Fibroblast of skin of left quadriceps (primary cell): ENCODE data around the gene CXCR2.
"Not testable (repeated sequence)": the region's sequence is repeated elsewhere in the genome, so short reads cannot be mapped to it uniquely, and the experiment has no call there.

Experiments
- DNase-seq, 2 experiments: peaks; one replicate each; pipeline ENCODE4 v3.0.0-alpha.2; 2013; ENCODE audit warnings: low read depth in 2 of 2

CXCR2 gene

GRCh38 chr2:218130377-218130776, 4.5 kb downstream of the CXCR2 start:
- DNase-seq = no peak

DNA sequence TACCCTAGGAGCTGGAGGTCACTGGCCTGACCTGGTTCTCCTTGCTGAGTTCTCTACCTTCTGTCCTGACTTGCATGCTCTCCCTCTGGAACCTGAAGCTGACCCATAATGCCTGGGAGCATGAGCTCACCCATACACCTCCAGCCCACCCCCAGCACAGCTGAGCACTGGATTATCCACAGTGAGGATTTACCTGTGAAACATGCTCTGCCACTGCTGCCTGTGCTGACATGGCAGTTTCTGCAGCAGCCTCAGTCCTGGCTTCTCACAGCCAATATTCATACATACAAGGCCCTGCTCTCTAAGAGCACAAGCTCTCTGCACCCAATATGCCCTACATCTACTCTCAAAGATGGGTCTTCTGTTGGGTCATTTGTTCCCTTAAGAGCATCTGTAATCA, 5.0 kb downstream of the CXCR2 start:
- DNase-seq = no peak

DNA sequence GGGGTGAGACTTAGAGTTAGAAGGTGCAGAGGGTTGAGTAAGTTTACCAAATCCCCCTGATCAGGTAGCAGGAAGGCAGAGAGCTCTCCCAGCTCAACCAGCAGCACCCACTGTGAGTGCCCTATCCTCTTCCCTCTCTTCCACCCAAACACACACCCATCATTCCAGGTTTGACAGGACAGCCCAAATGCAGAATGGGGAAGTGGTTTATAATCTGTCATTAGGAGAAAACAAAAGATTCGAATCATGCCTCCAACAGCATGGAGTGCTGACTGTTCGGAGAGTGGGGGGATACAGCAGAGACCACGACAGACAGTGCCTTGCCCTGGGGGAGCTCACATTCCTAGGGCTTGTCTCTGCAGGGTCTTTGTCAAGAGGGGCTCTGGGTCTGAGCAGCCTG, 11.7 kb downstream of the CXCR2 start:
- DNase-seq = no peak

DNA sequence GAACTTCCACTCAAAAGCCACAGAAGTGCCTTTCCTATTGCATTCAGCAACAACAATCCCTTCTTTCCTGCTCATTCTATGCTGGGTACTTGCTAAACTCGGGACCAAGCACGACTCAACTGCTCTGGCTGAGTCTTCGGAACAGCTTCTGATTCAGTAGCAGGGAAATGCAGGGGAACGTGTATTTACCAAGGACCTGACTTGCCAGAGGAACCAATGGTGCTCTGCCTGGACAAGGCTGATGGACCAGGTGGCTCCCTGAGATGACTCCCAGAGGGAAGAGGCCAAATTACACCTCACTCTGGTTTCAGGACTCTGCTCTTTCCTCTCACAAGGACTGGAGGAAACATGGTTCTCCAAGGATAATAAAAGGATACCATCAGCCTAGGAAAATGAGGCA, 12.2 kb downstream of the CXCR2 start:
- no peak for DNase-seq

DNA sequence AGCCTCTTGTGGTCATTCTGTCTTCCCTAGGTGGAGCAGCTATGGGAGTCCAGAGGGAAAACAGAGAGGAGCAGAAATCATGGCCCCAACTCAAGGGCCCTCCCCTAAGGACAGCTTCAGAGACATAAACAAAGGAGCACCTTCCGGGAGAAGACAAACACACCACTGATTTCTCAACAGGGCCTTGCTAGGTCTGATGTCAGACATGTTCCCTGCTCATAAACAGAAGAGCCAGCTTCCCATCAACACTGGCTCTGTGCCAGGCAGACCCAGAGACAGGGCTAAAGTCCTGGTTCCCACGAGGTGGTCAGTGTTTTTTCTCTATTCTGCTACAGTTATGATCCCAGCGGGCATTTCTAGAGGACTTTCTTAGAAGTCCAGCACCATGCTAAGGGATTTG, 19.3 kb downstream of the CXCR2 start:
- no peak for DNase-seq

DNA sequence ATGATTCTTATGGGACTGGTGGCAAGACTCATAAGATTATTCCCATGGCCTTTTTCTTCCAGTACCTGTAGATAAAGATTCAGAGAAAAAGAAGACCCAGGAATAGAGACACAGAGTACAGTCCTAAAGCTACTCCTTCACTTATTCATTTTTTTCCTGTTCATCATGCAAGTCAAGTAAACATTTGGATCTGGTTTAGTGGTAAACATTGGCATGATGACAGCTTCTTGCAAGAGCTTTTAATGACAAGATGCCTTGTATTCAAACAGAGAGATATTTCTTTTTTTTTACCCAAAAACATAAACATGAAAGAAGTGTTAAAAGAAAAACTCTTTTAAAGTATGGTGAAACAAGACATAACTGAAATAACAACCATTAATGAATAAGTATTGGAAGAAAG, 20.2 kb downstream of the CXCR2 start:
- no peak for DNase-seq

- no peak for DNase-seq
Observed at GRCh38 chr2:218149098-218149497, 23.3 kb downstream of the CXCR2 start.

DNA sequence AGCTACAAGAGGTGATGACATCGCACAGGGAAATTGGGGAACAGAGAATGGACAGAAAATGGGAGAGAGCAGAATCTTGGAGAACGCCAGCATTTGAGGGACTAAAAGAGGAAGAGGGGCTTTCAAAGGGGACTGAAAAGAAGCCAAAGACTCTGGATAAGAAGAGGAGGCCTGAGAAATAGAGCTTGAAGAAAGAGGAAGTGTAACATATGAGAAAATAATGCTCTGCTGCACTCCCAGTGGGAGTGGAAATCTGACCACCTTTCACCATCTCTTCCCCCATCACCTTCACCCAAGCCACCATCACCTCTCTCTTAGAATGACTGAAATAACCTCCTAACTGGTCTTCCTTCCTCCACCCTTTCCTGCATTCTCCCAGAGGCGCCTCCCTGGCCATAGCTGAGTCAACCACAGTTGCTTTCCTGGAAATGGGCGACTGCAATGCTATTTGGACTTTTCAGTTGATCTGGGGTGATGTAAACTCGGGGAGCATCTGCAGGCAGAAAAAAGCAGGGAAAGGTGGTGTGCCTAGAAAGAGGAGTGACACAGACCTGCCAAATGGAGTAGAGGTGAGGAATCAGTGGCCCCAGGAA, 24.1 kb downstream of the CXCR2 start:
- DNase-seq = no peak

- DNase-seq = no peak
Observed at GRCh38 chr2:218152172-218152571, 26.3 kb downstream of the CXCR2 start.

GRCh38 chr2:218152777-218153176, 26.9 kb downstream of the CXCR2 start:
- DNase-seq = no peak

DNA sequence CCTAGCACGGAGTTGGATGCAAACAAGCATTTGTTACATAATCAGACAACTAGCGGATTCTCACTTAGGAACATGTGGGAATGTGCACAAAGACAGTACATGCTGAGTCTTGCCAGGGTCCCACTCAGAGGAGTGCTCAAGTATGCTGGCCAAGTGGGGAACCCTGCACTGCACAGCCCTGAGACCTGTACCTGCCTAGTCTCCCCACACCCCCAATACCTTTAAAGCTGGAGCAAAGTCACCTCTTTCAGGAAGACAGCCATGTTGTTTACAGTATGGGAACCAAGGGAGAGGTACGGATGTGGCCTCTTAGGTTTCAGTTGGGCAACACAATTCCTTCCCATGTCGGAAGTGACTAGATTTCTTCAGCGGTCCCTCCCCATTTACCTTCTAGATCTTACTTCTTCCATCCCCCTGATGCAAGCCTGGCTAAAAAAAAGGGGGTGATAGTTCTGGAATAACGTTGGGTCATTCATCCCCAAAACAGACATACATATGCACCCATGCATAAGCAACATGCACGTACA, 30.2 kb downstream of the CXCR2 start:
- DNase-seq = no peak

DNA sequence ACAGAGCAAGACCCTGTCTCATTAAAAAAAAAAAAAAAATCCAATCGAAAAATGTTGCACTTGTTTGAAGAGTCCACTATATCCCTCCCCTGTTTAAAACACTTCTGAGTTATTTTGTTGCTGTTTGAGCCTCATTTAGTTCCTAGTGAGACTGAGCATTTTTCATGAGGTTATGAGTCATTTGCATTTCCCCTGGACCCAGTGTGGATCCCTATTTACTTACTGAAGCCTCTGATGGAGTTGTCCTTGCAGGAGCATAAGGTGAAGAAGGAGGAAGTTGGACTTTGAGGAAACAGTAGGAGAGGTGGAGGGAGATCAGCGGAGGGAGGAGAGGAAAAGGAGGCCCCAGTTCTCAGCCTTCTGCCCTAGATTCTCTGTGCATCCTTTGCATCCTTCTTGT, 35.8 kb downstream of the CXCR2 start:
- no peak for DNase-seq

- DNase-seq = no peak
Observed at GRCh38 chr2:218162814-218163213, 37.0 kb downstream of the CXCR2 start.

DNA sequence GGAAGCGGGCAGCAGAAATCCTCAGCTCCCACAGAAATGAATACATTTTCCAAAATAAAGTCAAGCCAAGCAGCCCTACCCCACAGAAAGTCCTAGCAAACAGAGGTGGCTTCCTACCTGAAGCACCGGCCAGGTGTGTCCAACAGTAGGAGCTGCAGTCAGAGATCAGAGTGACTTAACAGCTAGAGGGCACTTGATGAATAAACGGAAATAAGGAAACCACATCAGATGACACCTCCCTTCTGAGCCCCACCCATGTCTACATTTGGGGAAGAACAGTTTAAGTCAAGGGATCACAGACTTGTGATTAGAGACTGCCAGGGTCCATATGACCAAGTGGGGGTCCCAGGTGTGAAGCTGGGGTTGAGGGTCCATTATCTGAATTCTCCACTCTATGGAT, 41.0 kb downstream of the CXCR2 start, which contains the start of gene CXCR1:
Gene CXCR1, minus strand, starts transcription at position 172 of the 400 bp plus-strand sequence. CDS start 1,751 bp downstream, outside the sequence.
- DNase-seq = no peak

DNA sequence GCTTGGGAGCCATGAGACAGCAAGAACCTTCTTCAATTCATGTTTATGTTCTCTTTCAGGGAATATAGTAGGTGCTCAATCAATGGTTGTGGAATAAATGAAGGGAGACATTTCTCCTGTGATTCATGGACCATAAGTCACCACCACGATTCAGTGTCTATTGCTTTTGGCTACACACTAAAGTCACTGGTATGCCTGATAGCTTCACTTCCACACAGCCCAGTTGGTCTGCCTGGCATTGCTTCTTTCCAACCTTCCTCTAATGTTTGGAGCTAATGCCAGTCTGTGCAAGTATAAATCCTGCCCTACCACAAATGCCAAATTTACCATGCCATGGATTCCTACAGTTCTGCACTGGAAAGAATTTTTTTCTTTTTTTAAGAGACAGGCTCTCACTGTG, 42.2 kb downstream of the CXCR2 start:
- no peak for DNase-seq

DNA sequence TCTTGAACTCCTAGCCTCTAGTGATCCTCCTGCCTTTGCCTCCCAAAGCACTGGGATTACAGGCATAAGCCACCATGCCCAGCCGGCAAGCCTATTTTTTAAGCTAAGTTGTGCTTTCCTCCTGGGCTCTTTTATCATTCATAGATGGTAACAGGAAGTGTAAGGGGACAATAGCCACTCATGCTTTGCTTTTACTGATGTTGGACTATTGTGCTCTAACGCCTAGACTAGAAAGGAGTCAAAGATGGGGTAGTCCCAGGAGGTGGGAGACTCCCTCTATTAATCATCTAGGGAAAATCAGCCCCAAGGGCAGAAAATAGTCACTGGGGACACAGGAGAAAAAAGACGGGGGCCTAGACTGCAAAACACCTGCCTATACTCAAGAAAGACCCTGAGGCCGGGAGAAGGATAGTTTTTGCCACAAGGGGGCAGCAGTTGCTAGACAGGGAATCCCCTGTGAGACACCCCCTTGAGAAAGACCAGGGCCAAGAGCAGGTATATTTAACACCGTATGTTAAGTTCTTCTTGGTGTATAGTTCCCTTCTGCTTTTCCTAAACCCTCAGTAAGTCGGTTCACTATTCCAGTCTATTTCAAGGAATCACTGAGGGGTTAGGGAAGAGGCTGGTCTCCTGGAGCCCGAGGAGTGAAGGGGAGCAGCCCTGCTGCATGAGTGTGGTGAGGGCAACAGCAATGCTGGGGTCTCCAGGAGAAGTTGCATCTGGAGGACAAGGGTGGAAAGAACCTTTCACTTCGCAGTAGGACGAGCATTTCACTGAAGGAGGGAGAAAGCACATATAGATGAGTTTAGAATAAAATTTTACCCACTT, 43.0 kb downstream of the CXCR2 start:
- DNase-seq = peak; percentile 2 to 4

GRCh38 chr2:218169757-218170546, 44.1 kb downstream of the CXCR2 start:
- no peak for DNase-seq

DNA sequence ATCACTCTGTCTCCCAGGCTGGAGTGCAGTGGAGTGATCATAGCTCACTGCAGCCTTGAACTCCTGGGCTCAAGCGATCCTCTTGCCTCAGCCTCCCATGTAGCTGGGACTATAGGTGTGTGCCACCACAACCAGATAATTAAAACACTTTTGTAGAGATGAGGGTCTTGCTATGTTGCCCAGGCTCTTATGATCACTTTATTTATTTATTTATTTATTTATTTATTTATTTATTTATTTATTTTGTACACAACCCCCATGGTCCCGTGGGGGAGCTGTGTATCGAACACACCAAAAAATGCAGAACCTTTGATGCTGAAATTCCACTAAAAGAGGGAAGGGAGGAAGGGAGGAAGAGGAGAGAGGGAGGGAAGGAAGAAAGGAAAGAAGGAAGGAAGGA, 45.9 kb downstream of the CXCR2 start:
- DNase-seq = not testable (repeated sequence)

DNA sequence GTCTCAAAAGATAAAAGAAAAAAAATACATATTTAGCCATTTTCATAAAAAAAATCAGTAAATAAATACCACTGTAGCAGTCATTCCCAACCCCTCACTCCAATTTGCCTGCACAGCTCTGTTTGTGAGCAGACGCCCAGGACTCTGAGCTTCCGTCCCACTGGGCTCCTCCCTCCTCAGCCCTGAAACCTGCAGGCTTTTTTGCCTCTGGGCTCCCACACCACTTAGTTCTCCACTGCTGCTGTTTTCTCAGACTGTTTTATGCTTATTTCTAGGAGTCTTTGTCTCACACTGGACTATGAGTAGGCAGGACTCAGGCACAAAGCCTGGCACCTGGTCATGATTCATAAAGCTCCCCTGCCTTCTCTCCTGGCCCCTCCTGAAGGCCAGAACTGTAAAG, 47.0 kb downstream of the CXCR2 start:
- DNase-seq = no peak

DNA sequence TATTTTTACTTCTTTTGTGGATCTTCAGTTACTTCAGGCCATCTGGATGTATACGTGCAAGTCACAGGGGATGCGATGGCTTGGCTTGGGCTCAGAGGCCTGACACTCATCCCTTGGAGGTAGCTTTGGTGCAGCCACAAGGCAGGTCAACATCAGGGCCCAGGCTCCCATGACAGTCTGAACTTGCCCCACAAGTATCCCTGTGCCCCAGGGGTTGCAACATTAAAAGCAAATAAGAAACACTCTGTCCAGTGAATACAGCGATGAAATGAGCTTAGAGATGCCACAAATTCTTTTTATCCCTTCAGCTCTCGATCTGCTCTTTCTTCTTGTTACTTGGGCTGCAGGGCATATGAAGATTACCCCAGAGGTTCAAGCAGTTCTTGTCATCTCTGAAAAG, 54.0 kb downstream of the CXCR2 start:
- DNase-seq = no peak

- DNase-seq = no peak
Observed at GRCh38 chr2:218180467-218181114, 54.8 kb downstream of the CXCR2 start.

DNA sequence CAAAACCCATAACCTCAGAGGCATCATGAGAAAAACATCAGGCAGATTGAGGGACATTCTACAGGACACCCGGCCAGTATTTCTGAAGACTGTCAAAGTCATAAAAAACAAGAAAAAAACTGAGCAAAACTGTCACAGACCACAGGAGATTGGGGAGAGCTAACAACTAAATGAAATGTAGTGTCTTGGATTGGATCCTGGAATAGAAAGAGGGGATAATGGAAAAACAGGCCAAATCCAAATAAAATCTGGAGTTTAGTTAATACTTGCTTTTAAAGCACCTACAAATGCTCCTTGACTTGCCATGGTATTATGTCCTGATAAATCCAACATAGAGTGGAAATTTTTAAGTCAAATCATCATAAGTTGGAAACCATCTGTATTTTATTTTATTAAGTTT, 58.5 kb downstream of the CXCR2 start:
- no peak for DNase-seq
